GM10266 (cell line): ENCODE data around the gene SULF2.

ENCODE experiments used
- DNase-seq: peaks from one replicate; pipeline ENCODE4 v3.0.0; 2012; ENCODE audit errors: extremely low spot score
- CTCF ChIP-seq: IDR thresholded peaks from 2 replicates; pipeline ENCODE4 v1.5.1; 2012; ENCODE audit warnings: mild to moderate bottlenecking, low read depth; ENCODE audit not compliant: control insufficient read depth, insufficient read depth; ENCODE audit errors: missing control alignments

Gene SULF2

GRCh38 chr20:47670913-47671312 is 114.4 kb downstream of the SULF2 start:
- TF ChIP-seq CTCF: no peak
- no peak for DNase-seq

- TF ChIP-seq CTCF: no peak
- DNase-seq: no peak
Observed at GRCh38 chr20:47669927-47670890, 115.1 kb downstream of the SULF2 start.

GRCh38 chr20:47669489-47669888 is 115.8 kb downstream of the SULF2 start:
- DNase-seq: no peak
- TF ChIP-seq CTCF: no peak

GRCh38 chr20:47669152-47669425 is 116.2 kb downstream of the SULF2 start:
- no peak for DNase-seq
- no peak for TF ChIP-seq CTCF

GRCh38 chr20:47668313-47669151 is 116.7 kb downstream of the SULF2 start:
- TF ChIP-seq CTCF: no peak

GRCh38 chr20:47667531-47668312 is 117.6 kb downstream of the SULF2 start:
- no peak for DNase-seq

More at GRCh38 chr20:47668313-47669151, 116.7 kb downstream of the SULF2 start:
- no peak for DNase-seq

More at GRCh38 chr20:47667531-47668312, 117.6 kb downstream of the SULF2 start:
- no peak for TF ChIP-seq CTCF
